HepG2 (cell line): ENCODE data around the gene RHOD. TPM values are rescaled to one million over a fixed set of nuclear protein-coding genes. Genes with fewer than 3 reads are reported as not detected.

Experiments used
- ATAC-seq: fragments of 200-7000 bp; cut with Tn5 transposase; 3 replicates; pipeline ENCODE4 v1.9.1; 2020; ENCODE audit warnings: mild to moderate bottlenecking, moderate library complexity
- BruUV-seq: library from RNA; stranded (reverse); fragments of 400-500 nt; replicated peaks from 2 replicates; lab custom pipeline; 2021; lab: Mats Ljungman, UMichigan
- CTCF ChIA-PET: fragments of 300-600 bp; formaldehyde crosslinking; extraction: SDS; loops from one replicate; lab custom pipeline; 2021; ENCODE audit warnings: low total read pairs, inconsistent platforms, low intra/inter-chr PET ratio; lab: Yijun Ruan, JAX
- POLR2A ChIA-PET: fragments of 350-600 bp; sonication (Branson Sonifier 250); formaldehyde crosslinking; loops from one replicate; lab custom pipeline; 2020; ENCODE audit warnings: antibody characterized with exemption, inconsistent platforms; lab: Yijun Ruan, JAX
- DNase-seq: peaks from one replicate; pipeline ENCODE4 v3.0.0-alpha.2; 2015; ENCODE audit warnings: low spot score
- FAIRE-seq: peaks from 3 replicates; lab custom pipeline; 2011; peaks lifted over from hg19 to GRCh38; lab: Jason Lieb, UNC
- H2AFZ ChIP-seq: one replicate; pipeline ENCODE4 v1.6.1; 2011; ENCODE audit warnings: low read length, inconsistent platforms
- H3K27ac ChIP-seq: fragments of 300-600 bp; 3 replicates; pipeline ENCODE4 v1.8.0; 2011; ENCODE audit warnings: mixed run types, mild to moderate bottlenecking, mixed read lengths, low read length, inconsistent platforms; ENCODE audit not compliant: insufficient read depth; ENCODE audit errors: extremely low read length
- H3K27me3 ChIP-seq, 2 experiments: fragments of 200-600 bp in 1 of 2; 2 replicates in 1 of 2; 3 replicates in 1 of 2; pipeline versions ENCODE4 v1.6.0 to v1.8.0; 2011; ENCODE audit warnings: low read length in 2 of 2, mild to moderate bottlenecking in 2 of 2, moderate library complexity in 2 of 2, inconsistent platforms in 1 of 2; ENCODE audit not compliant: insufficient read depth in 2 of 2, control insufficient read depth in 1 of 2
- H3K36me3 ChIP-seq, 2 experiments: fragments of 200-600 bp in 1 of 2; replicated peaks in 1 of 2; 2 replicates in 1 of 2; 3 replicates in 1 of 2; pipeline versions ENCODE4 v1.5.1 to v1.8.0; 2011; ENCODE audit warnings: low read length in 2 of 2, inconsistent platforms in 1 of 2; ENCODE audit not compliant: insufficient read depth in 2 of 2, control insufficient read depth in 1 of 2
- H3K4me1 ChIP-seq: 2 replicates; pipeline ENCODE4 v1.5.1; 2012; ENCODE audit warnings: low read length, inconsistent platforms; ENCODE audit not compliant: insufficient read depth
- H3K4me2 ChIP-seq: 2 replicates; pipeline ENCODE4 v1.6.0; 2011; ENCODE audit warnings: low read depth, low read length, inconsistent platforms
- H3K4me3 ChIP-seq, 3 experiments: fragments of 200-600 bp in 1 of 3; sonication (generic), shearing (Covaris generic) in 1 of 3; replicated peaks in 1 of 3; 2 replicates each; pipeline ENCODE4 v1.5.1; 2011 to 2016; ENCODE audit warnings: low read length in 3 of 3, inconsistent platforms in 2 of 3, low read depth in 2 of 3, mild to moderate bottlenecking in 2 of 3, control low read depth in 1 of 3, mixed read lengths in 1 of 3; ENCODE audit not compliant: insufficient read depth in 1 of 3
- H3K79me2 ChIP-seq: one replicate; pipeline ENCODE4 v1.6.1; 2011; ENCODE audit warnings: low read length, inconsistent platforms; ENCODE audit not compliant: insufficient read depth
- H3K9ac ChIP-seq: 2 replicates; pipeline ENCODE4 v1.6.0; 2011; ENCODE audit warnings: mild to moderate bottlenecking, low read depth, low read length, inconsistent platforms; ENCODE audit not compliant: insufficient read depth
- H3K9me3 ChIP-seq: 2 replicates; pipeline ENCODE4 v1.5.1; 2012; ENCODE audit warnings: mild to moderate bottlenecking, low read length
- H4K20me1 ChIP-seq: 2 replicates; pipeline ENCODE4 v1.6.0; 2011; ENCODE audit warnings: inconsistent platforms, mild to moderate bottlenecking, low read length, moderate library complexity; ENCODE audit not compliant: insufficient read depth
- EHMT2 ChIP-seq: fragments of 200-600 bp; sonication (generic); IDR thresholded peaks from 2 replicates; pipeline ENCODE4 v1.7.0; 2017; ENCODE audit warnings: antibody characterized with exemption, low read depth, low read length, borderline replicate concordance
- GTF3A ChIP-seq: sonication (generic); formaldehyde crosslinking; conservative IDR thresholded peaks from 2 replicates; pipeline ENCODE4 v1.4.0; 2020; ENCODE audit warnings: mild to moderate bottlenecking, missing genetic modification reagents
- ISL2 ChIP-seq: sonication (generic); formaldehyde crosslinking; IDR thresholded peaks from 2 replicates; pipeline ENCODE4 v1.5.0; 2020; ENCODE audit warnings: missing genetic modification reagents
- MAF1 ChIP-seq: sonication (generic); formaldehyde crosslinking; IDR thresholded peaks from 2 replicates; pipeline ENCODE4 v1.5.0; 2020; ENCODE audit warnings: missing genetic modification reagents, borderline replicate concordance
- NFYB ChIP-seq: sonication (generic); formaldehyde crosslinking; IDR thresholded peaks from 2 replicates; pipeline ENCODE4 v1.4.0; 2020; ENCODE audit warnings: missing genetic modification reagents
- NKX3-1 ChIP-seq: sonication (generic); formaldehyde crosslinking; IDR thresholded peaks from 2 replicates; pipeline ENCODE4 v1.5.0; 2020; ENCODE audit warnings: missing genetic modification reagents
- SOX13 ChIP-seq, 3 experiments: fragments of 450-650 bp in 1 of 3; sonication (generic) in 1 of 3; formaldehyde crosslinking in 1 of 3; IDR thresholded peaks in 2 of 3; conservative IDR thresholded peaks in 1 of 3; 2 replicates each; pipeline versions ENCODE4 v1.5.0 to v1.6.1; 2016 to 2020; ENCODE audit warnings: antibody characterized with exemption in 1 of 3, mild to moderate bottlenecking in 1 of 3, missing compliant biosample characterization in 1 of 3, missing genetic modification reagents in 1 of 3, moderate library complexity in 1 of 3
- SRSF1 ChIP-seq: fragments of 200-400 bp; formaldehyde crosslinking; optimal IDR thresholded peaks from 2 replicates; pipeline ENCODE3; 2017; ENCODE audit warnings: mild to moderate bottlenecking, low read depth, low read length, moderate library complexity
- SRSF9 ChIP-seq: fragments of 200-400 bp; formaldehyde crosslinking; IDR thresholded peaks from 2 replicates; pipeline ENCODE4 v1.6.1; 2018; ENCODE audit warnings: borderline replicate concordance, mild to moderate bottlenecking, low read depth, low read length; ENCODE audit not compliant: insufficient read depth, poor library complexity, severe bottlenecking
- TBX2 ChIP-seq: sonication (generic); formaldehyde crosslinking; IDR thresholded peaks from 2 replicates; pipeline ENCODE4 v1.5.0; 2020; ENCODE audit warnings: missing genetic modification reagents, mild to moderate bottlenecking, borderline replicate concordance
- TEAD3 ChIP-seq: optimal IDR thresholded peaks from 2 replicates; pipeline ENCODE3; 2016; ENCODE audit warnings: borderline replicate concordance
- U2AF1 ChIP-seq: fragments of 200-400 bp; formaldehyde crosslinking; optimal IDR thresholded peaks from 2 replicates; pipeline ENCODE3; 2017; ENCODE audit warnings: mild to moderate bottlenecking, low read depth, low read length
- ZNF343 ChIP-seq: sonication (generic); formaldehyde crosslinking; IDR thresholded peaks from 2 replicates; pipeline ENCODE4 v1.4.0; 2020; ENCODE audit warnings: mild to moderate bottlenecking, missing genetic modification reagents
- ZNF552 ChIP-seq: sonication (generic); formaldehyde crosslinking; IDR thresholded peaks from 2 replicates; pipeline ENCODE4 v1.9.0; 2022; ENCODE audit warnings: missing genetic modification reagents, mild to moderate bottlenecking, borderline replicate concordance
- ZNF577 ChIP-seq: sonication (generic); formaldehyde crosslinking; IDR thresholded peaks from 2 replicates; pipeline ENCODE4 v1.4.0; 2020; ENCODE audit warnings: mild to moderate bottlenecking, low read depth, missing genetic modification reagents, borderline replicate concordance
- ZNF761 ChIP-seq: sonication (generic); formaldehyde crosslinking; conservative IDR thresholded peaks from 2 replicates; pipeline ENCODE4 v1.4.0; 2020; ENCODE audit warnings: mild to moderate bottlenecking, missing genetic modification reagents
- WGBS: methylation state at CpG from one replicate; pipeline ENCODE4 v1.1.6; 2017; ENCODE audit warnings: low lambda C conversion rate; 5-methylcytosine and 5-hydroxymethylcytosine counted together
- in situ Hi-C: cut with HindIII; loops from 2 replicates; pipeline ENCODE4 v1.10.0; 2017; ENCODE audit warnings: low pct_unique_long_range_greater_than_20kb; ENCODE audit not compliant: extremely low pct_ligation_motif_present
- intact Hi-C: fragments of 100-400 bp; cut with micrococcal nuclease; formaldehyde crosslinking; loops from one replicate; pipeline ENCODE4 v1.10.0; 2022; ENCODE audit not compliant: unreplicated experiment
- polyA plus RNA-seq, 8 experiments: library from polyadenylated mRNA; depleted of rRNA in 3 of 8; stranded (reverse) in 7 of 8; unstranded in 1 of 8; fragments of >200 nt; fragmentation: Illumina TruSeq in 4 of 8; extraction: Trizol in 4 of 8; gene quantifications; 2 replicates each; pipeline versions ENCODE4 v1.2.1 to v1.2.3, GENCODE V29; 2011 to 2016; ENCODE audit warnings: low read depth in 4 of 8, missing spikeins in 1 of 8, mixed read lengths in 1 of 8; ENCODE audit not compliant: insufficient read depth in 1 of 8
- total RNA-seq, 5 experiments: library from RNA; depleted of rRNA; stranded (reverse); fragments of >200 nt; fragmentation: Illumina TruSeq; extraction: Trizol; gene quantifications; 2 replicates each; pipeline ENCODE4 v1.2.3, GENCODE V29; 2016; ENCODE audit warnings: low read depth in 1 of 5
- TF ChIP-seq, protein P1 (sequence below): sonication (generic); formaldehyde crosslinking; IDR thresholded peaks from 2 replicates; pipeline ENCODE4 v1.9.0; 2022; ENCODE audit warnings: missing genetic modification reagents, mild to moderate bottlenecking, borderline replicate concordance
- TF ChIP-seq, protein P2 (sequence below): sonication (generic); formaldehyde crosslinking; IDR thresholded peaks from 2 replicates; pipeline ENCODE4 v1.5.0; 2020; ENCODE audit warnings: mild to moderate bottlenecking, missing genetic modification reagents

Gene RHOD
- total and polyA plus RNA-seq, 2 of the 13 experiments (the other 11 are each of a cell fraction or from before 2014, with no cell fraction given): 0.27 to 0.98 TPM

DNA sequence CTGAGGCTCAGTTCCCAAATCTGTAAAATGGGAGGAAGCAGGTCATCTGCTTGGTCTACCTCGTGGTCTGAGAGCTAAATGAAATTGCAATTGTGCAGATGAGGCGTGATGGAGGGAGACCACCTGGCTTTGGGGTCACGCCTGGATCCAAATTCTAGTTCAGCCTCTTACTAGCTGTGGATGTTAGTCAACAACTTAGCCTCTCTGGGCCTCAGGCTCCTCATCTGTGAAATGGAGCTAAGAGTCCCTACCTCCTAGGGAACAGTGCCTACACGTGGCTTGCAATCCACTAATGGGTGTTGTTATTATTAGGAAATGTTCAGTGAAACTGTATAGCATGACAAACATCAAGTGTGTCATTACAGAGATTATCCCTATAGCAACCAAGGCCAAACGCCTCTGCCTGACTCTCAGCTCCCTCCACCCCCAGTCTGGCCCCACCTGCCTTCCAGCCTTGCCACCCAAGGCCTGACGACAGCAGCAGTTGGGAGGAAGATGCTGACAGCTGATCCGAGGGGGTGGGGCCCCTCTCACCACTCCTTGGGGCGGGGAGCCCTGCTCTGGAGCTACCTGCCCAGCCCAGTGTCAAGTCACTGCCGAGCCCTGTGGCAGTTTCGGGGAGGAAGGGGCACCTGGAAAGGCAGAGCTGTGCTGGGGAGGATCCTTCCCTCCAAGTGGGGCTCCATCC is 1.7 kb upstream of the RHOD start:
- no peaks in the 10 kb centered on the region for H4K20me1 ChIP-seq
- BruUV-seq: no TSS peak
- CTCF ChIA-PET: interaction anchor here (2.2 kb wide), 1 partner anchor 17 kb away, joined by 14 read pairs; no protein-coding TSS in a partner anchor
- peak; percentile 86 for FAIRE-seq
- intact Hi-C loops (loop anchor here (1.0 kb wide), 1 partner anchor 16 kb away; no protein-coding TSS in a partner anchor), in situ Hi-C loops (no loop called here)
- no peaks in the 10 kb centered on the region for H3K36me3 ChIP-seq
- WGBS: 3% methylated on average over 4 of the region's 10 CpGs
- peaks cover 1 to 23% of the 10 kb centered on the region in 2 experiments; a peak in 1 of 5 replicates for H3K27me3 ChIP-seq
- H3K79me2 ChIP-seq: no peaks in the 10 kb centered on the region
- peak overlapping the region; percentile 92 for H3K4me2 ChIP-seq
- H3K9ac ChIP-seq: peak overlapping the region; percentile 63
- H2AFZ ChIP-seq: no peak overlapping the region
- ATAC-seq: peak; percentile 69
- no peaks in the 10 kb centered on the region for H3K9me3 ChIP-seq
- peaks cover 54% of the 10 kb centered on the region for H3K4me1 ChIP-seq
- POLR2A ChIA-PET: interaction anchor here (0.6 to 1.3 kb wide), 5 partner anchors 185 to 575 kb away, joined by 3 to 4 read pairs (median 3); partner anchors contain the start of genes DPP3, POLD4, RBM4B and RCE1
- peak overlapping the region in 1 of 3 experiments; percentile 78; a peak in 1 of 6 replicates for H3K4me3 ChIP-seq
- peak; percentile 94 for DNase-seq
- H3K27ac ChIP-seq: peak overlapping the region; percentile 48
- TF ChIP-seq ZNF343 (no peak), SRSF1 (no peak), SRSF9 (no peak), ISL2 (CRISPR knock-in tag) (peak; percentile 69), U2AF1 (no peak), MAF1 (peak; percentile 60; the same call in 1 of the 2 replicates), NFYB (no peak), GTF3A (no peak), EHMT2 (no peak), ZNF577 (CRISPR knock-in tag) (no peak), TEAD3 (CRISPR knock-in tag) (peak; percentile 47), SOX13 (IDR thresholded peaks at IDR 0.05) (no peak), SOX13 (CRISPR knock-in tag; conservative IDR thresholded peaks at IDR 0.05 in 1 of 2, IDR thresholded peaks at IDR 0.05 in 1 of 2) (peak in 1 of 2 experiments; percentile 74; a peak in 2 of 4 replicates), ZNF552 (CRISPR knock-in tag) (no peak), TBX2 (peak; percentile 88), NKX3-1 (no peak), ZNF761 (no peak)
- TF ChIP-seq, protein P1, sequence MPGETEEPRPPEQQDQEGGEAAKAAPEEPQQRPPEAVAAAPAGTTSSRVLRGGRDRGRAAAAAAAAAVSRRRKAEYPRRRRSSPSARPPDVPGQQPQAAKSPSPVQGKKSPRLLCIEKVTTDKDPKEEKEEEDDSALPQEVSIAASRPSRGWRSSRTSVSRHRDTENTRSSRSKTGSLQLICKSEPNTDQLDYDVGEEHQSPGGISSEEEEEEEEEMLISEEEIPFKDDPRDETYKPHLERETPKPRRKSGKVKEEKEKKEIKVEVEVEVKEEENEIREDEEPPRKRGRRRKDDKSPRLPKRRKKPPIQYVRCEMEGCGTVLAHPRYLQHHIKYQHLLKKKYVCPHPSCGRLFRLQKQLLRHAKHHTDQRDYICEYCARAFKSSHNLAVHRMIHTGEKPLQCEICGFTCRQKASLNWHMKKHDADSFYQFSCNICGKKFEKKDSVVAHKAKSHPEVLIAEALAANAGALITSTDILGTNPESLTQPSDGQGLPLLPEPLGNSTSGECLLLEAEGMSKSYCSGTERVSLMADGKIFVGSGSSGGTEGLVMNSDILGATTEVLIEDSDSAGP (CRISPR knock-in tag): no peak
- TF ChIP-seq, protein P2, sequence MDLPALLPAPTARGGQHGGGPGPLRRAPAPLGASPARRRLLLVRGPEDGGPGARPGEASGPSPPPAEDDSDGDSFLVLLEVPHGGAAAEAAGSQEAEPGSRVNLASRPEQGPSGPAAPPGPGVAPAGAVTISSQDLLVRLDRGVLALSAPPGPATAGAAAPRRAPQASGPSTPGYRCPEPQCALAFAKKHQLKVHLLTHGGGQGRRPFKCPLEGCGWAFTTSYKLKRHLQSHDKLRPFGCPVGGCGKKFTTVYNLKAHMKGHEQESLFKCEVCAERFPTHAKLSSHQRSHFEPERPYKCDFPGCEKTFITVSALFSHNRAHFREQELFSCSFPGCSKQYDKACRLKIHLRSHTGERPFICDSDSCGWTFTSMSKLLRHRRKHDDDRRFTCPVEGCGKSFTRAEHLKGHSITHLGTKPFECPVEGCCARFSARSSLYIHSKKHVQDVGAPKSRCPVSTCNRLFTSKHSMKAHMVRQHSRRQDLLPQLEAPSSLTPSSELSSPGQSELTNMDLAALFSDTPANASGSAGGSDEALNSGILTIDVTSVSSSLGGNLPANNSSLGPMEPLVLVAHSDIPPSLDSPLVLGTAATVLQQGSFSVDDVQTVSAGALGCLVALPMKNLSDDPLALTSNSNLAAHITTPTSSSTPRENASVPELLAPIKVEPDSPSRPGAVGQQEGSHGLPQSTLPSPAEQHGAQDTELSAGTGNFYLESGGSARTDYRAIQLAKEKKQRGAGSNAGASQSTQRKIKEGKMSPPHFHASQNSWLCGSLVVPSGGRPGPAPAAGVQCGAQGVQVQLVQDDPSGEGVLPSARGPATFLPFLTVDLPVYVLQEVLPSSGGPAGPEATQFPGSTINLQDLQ (CRISPR knock-in tag): no peak
